Measurements from ENCODE around the gene ENHO. TPM values are rescaled to one million over a fixed set of nuclear protein-coding genes. Genes with fewer than 3 reads are reported as not detected.
"Not testable (repeated sequence)": the region's sequence is repeated elsewhere in the genome, so short reads cannot be mapped to it uniquely, and the experiment has no call there.

Gene ENHO
- total RNA-seq, 2 experiments from 2014 or later: not detected

- Mint-ChIP-seq H3K4me3 (no peak overlapping the region), H3K27ac (no peak overlapping the region), H3K9me3 (no peaks in the 10 kb centered on the region), H3K36me3 (ENCODE audit: low read depth) (no peaks in the 10 kb centered on the region), H3K27me3 (peaks cover 14% of the 10 kb centered on the region), H3K4me1 (peaks cover 6% of the 10 kb centered on the region)
- CTCF ChIA-PET: interaction anchor here (1.2 to 1.3 kb wide), 2 partner anchors 11 to 101 kb away, joined by 3 read pairs; no protein-coding TSS in a partner anchor
- no peak for DNase-seq
- POLR2A ChIA-PET: no interaction called here
Observed at GRCh38 chr9:34490360-34490759, 32.4 kb downstream of the ENHO start.

DNA sequence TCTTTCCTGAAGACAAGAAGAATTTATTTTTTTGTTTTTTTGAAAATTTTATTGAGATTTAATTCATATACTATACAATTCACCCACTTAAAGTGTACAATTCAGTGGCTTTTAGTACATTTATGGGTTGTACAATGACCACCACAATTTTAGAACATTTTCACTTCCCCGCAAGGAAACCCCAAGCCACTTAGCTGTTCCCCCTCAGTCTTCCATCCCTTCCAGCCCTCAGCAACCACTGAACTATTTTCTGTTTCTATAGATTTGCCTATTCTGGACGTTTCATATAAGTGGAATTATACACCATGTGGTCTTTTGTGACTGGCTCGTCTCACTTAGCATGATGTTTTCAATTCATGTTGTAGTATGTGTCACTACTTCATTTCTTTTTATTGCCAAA lies 36.2 kb downstream of the ENHO start:
- ChIA-PET POLR2A (no interaction called here), CTCF (no interaction called here)
- Mint-ChIP-seq H3K4me3 (no peak overlapping the region), H3K4me1 (peaks cover 6% of the 10 kb centered on the region), H3K36me3 (ENCODE audit: low read depth) (no peaks in the 10 kb centered on the region), H3K27me3 (peaks cover 16% of the 10 kb centered on the region), H3K27ac (no peak overlapping the region), H3K9me3 (no peaks in the 10 kb centered on the region)
- DNase-seq: no peak

- ChIA-PET CTCF (interaction anchor here (1.6 kb wide), 1 partner anchor 82 kb away, joined by 5 read pairs; no protein-coding TSS in a partner anchor), POLR2A (no interaction called here)
- no peaks in the 10 kb centered on the region for H3K9me3 Mint-ChIP-seq
- DNase-seq: no peak
- no peaks in the 10 kb centered on the region for H3K36me3 Mint-ChIP-seq (ENCODE audit: low read depth)
- H3K4me3 Mint-ChIP-seq: no peak overlapping the region
- no peak overlapping the region for H3K27ac Mint-ChIP-seq
- peaks cover 6% of the 10 kb centered on the region for H3K4me1 Mint-ChIP-seq
- peaks cover 16% of the 10 kb centered on the region for H3K27me3 Mint-ChIP-seq
Observed at GRCh38 chr9:34485822-34486221, 37.0 kb downstream of the ENHO start.

DNA sequence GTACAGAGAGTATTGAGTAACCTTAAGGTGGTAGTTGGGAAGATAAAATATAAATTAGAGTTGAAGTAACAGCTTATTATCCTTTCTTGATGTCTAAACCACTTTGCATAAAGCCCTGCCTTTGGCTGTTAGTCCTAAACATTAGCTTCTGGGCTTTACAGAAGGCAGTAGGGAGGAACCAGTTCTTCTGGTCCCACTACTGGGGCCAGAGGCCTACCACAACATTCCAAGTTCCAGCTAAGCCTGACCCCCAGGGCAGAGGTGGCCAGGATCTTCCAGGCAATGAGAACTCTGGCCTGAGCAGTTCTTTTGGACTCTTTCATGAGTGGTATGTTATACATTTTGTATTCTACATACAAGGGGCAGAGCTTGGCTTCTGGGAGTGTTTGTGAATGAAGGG lies 38.1 kb downstream of the ENHO start:
- no peaks in the 10 kb centered on the region for H3K36me3 Mint-ChIP-seq (ENCODE audit: low read depth)
- H3K4me3 Mint-ChIP-seq: no peak overlapping the region

DNA sequence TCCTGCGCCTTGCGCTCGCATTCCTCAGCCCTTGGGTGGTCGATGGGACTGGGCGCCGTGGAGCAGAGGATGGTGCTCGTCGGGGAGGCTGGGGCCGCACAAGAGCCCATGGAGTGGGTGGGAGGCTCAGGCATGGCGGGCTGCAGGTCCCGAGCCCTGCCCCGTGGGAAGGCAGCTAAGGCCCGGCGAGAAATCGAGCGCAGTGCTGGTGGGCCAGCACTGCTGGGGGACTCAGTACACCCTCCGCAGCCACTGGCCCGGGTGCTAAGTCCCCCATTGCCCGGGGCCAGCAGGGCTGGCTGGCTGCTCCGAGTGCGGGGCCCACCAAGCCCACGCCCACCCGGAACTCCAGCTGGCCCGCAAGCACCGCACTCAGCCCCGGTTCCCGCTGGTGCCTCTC lies 40.0 kb downstream of the ENHO start:
- H3K4me3 Mint-ChIP-seq; POLR2A ChIA-PET; DNase-seq; H3K27ac Mint-ChIP-seq; H3K4me1 Mint-ChIP-seq; H3K9me3 Mint-ChIP-seq; H3K36me3 Mint-ChIP-seq (ENCODE audit: low read depth); CTCF ChIA-PET: not testable (repeated sequence)
- H3K27me3 Mint-ChIP-seq: peaks cover 14% of the 10 kb centered on the region

More for the DNA sequence above, 38.1 kb downstream of the ENHO start:
- DNase-seq: no peak
- H3K4me1 Mint-ChIP-seq: peaks cover 6% of the 10 kb centered on the region
- no peak overlapping the region for H3K27ac Mint-ChIP-seq
- POLR2A ChIA-PET: no interaction called here
- H3K9me3 Mint-ChIP-seq: no peaks in the 10 kb centered on the region
- CTCF ChIA-PET: interaction anchor here (1.6 kb wide), 1 partner anchor 81 kb away, joined by 5 read pairs; no protein-coding TSS in a partner anchor
- peaks cover 18% of the 10 kb centered on the region for H3K27me3 Mint-ChIP-seq

GRCh38 chr9:34481620-34482019 lies 41.2 kb downstream of the ENHO start:
- H3K27ac Mint-ChIP-seq; H3K9me3 Mint-ChIP-seq; CTCF ChIA-PET; H3K4me1 Mint-ChIP-seq; H3K4me3 Mint-ChIP-seq; H3K36me3 Mint-ChIP-seq (ENCODE audit: low read depth); DNase-seq; H3K27me3 Mint-ChIP-seq; POLR2A ChIA-PET: not testable (repeated sequence)

DNA sequence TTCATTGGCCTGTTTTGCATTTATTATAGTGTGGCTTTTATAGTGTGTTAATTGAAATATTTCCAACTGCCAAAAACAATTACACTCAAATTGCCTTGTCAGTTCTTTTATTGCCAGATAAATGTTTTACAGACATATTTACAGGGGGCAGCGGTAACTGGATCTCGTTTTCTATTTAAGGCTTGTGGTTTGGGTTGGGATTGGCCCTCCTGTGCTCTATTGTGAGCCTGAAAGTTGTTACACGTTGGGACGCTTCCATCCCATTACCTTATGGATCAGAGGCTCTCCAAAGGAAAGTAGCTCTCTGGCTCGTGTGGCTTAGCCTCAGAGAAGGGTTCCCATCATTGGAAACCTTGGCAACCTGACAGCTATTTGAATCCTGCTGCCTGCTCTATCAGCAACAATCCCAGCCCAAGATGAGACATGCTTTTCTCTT lies 43.3 kb downstream of the ENHO start:
- Mint-ChIP-seq H3K4me1 (peaks cover 4% of the 10 kb centered on the region), H3K4me3 (no peak overlapping the region), H3K27me3 (peaks cover 6% of the 10 kb centered on the region), H3K9me3 (no peaks in the 10 kb centered on the region), H3K36me3 (ENCODE audit: low read depth) (no peaks in the 10 kb centered on the region), H3K27ac (no peak overlapping the region)
- no peak for DNase-seq
- CTCF ChIA-PET: no interaction called here
- POLR2A ChIA-PET: no interaction called here

DNA sequence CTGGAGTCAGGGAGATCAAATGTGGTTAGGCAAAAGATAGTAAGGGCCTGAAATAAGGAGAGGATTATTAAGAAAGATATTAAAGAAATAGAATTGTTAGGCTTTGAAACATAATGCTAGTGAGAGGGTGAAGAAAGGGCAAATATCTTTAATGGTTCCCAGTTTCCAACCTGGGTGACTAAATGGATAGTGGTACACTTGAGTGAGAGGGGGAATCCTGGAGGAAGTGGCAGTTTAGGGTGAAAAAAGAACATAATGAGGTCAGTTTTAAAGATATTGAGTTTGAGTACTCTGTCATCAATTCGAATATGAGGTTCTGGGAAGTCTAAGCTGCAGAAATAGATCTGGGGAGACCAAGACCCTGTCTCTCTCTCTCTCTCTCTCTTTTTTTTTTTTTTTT lies 45.2 kb downstream of the ENHO start:
- DNase-seq: no peak
- H3K9me3 Mint-ChIP-seq: no peaks in the 10 kb centered on the region
- peaks cover 4% of the 10 kb centered on the region for H3K4me1 Mint-ChIP-seq
- POLR2A ChIA-PET: no interaction called here
- peaks cover 6% of the 10 kb centered on the region for H3K27me3 Mint-ChIP-seq
- no peak overlapping the region for H3K4me3 Mint-ChIP-seq
- CTCF ChIA-PET: no interaction called here
- H3K27ac Mint-ChIP-seq: no peak overlapping the region
- no peaks in the 10 kb centered on the region for H3K36me3 Mint-ChIP-seq (ENCODE audit: low read depth)

- CTCF ChIA-PET: interaction anchor here (1.1 kb wide), 1 partner anchor 12 kb away, joined by 3 read pairs; no protein-coding TSS in a partner anchor
- Mint-ChIP-seq H3K9me3 (no peaks in the 10 kb centered on the region), H3K4me3 (no peak overlapping the region), H3K36me3 (ENCODE audit: low read depth) (no peaks in the 10 kb centered on the region), H3K27me3 (peaks cover 6% of the 10 kb centered on the region), H3K27ac (no peak overlapping the region), H3K4me1 (peaks cover 4% of the 10 kb centered on the region)
- POLR2A ChIA-PET: no interaction called here
- DNase-seq: no peak
Observed at GRCh38 chr9:34475097-34475496, 47.7 kb downstream of the ENHO start.

Other genes with a start within 250 kb of the ENHO start
- gene KIF24, start 193.7 kb downstream of the ENHO start, total RNA-seq: 1 to 10 TPM; 8.4 to 8.6 TPM
- gene NUDT2, start 193.4 kb downstream of the ENHO start, total RNA-seq: 10 to 100 TPM; 33.3 to 35.0 TPM
- 1 to 10 TPM; 2.7 to 4.7 TPM for gene MYORG, start 146.1 kb downstream of the ENHO start, total RNA-seq
- gene FAM219A, start 64.4 kb downstream of the ENHO start, total RNA-seq: 10 to 100 TPM; 12.3 to 13.2 TPM
- not detected for gene DNAI1, start 64.2 kb downstream of the ENHO start, total RNA-seq
- gene CNTFR, start 66.7 kb upstream of the ENHO start, total RNA-seq: not detected
- gene RPP25L, start 89.1 kb upstream of the ENHO start, total RNA-seq: 10 to 100 TPM; 32.4 to 32.6 TPM
- 100 to 1,000 TPM; 143 to 144 TPM for gene DCTN3, start 97.5 kb upstream of the ENHO start, total RNA-seq
- under 1 TPM; 0.15 to 0.18 TPM for gene ARID3C, start 106.1 kb upstream of the ENHO start, total RNA-seq
- gene SIGMAR1, start 114.8 kb upstream of the ENHO start, total RNA-seq: 10 to 100 TPM; 53.3 to 55.5 TPM
- 10 to 100 TPM; 95.2 to 95.6 TPM for gene GALT, start 123.7 kb upstream of the ENHO start, total RNA-seq
- 10 to 100 TPM; 51.5 to 54.0 TPM for gene IL11RA, start 129.2 kb upstream of the ENHO start, total RNA-seq
- gene CCL27, start 139.7 kb upstream of the ENHO start, total RNA-seq: not detected
- not detected for gene CCL19, start 168.3 kb upstream of the ENHO start, total RNA-seq
- not detected for gene CCL21, start 187.1 kb upstream of the ENHO start, total RNA-seq

Measured in activated CD4-positive, alpha-beta memory T cell treated with anti-CD3 and anti-CD28 coated beads, Interleukin-2, amount 10 ng/mL, durations not matched to agents 7 days and 5 days (primary cell).